Measurements from ENCODE around the gene ACCS. TPM values are rescaled to one million over a fixed set of nuclear protein-coding genes. Genes with fewer than 3 reads are reported as not detected.

Gene ACCS
- total RNA-seq, 1 donor from 2014 or later: 7.6 TPM

DNA sequence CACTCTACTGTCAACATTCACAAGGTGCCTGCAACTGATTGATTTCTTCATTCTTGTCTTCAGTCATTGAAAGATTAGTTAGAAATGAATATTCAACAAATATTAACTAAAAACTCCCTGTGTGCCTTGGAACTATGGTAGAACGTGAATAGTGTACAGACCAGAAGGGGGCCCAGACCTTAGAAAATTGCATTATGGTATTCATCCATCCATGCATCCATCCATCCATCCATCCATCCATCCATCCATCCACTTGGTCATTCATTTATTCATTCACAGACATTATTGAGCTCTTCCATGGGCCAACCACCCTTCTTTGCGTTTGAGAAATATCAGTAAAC, 28.4 kb upstream of the ACCS start:
- DNase-seq: no peak

DNA sequence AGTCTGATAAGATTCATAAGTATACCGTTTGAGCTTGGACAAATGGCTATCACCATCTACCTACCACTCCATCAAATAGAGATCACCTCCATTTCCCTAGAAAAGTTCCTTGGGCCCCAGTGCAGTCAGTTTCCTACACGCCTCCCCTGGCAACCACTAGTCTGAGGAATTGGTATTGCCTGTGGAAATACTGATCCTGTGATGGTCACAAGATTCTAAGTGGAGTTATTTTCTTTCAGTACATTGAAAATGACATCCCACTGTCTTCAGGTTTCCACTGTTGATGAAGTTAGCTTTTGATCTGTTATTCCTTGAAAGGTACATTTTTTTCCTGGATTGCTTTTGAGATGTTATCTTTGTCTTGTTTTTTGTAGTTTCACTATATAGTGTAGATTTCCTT, 22.9 kb upstream of the ACCS start:
- no peak for DNase-seq

DNA sequence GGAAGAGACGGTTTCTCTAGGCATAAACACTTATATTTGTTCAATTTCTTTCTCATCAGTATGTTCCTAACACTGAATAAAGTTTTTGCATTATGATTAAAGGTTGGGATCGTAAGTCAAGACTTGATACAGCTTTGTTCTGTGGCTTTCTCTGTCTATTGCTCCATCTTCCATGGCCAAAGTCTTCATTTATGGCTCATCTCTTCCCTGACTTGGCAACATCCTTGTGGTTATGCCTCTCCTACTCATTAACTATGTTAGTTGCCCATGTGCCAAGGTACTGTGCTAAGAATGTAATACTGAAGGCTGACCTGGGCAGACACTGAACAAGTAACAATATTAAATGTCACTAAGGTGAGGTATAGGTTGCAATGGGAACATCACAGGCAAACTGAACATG, 19.9 kb upstream of the ACCS start:
- DNase-seq: no peak

GRCh38 chr11:44047298-44047697, 18.8 kb upstream of the ACCS start:
- DNase-seq: no peak

GRCh38 chr11:44047931-44048431, 18.1 kb upstream of the ACCS start, which contains the start of gene ACCSL:
TSS of gene ACCSL (plus strand) at chr11:44047981. CDS start at chr11:44048037, 56 bp downstream.
- DNase-seq: no peak

DNA sequence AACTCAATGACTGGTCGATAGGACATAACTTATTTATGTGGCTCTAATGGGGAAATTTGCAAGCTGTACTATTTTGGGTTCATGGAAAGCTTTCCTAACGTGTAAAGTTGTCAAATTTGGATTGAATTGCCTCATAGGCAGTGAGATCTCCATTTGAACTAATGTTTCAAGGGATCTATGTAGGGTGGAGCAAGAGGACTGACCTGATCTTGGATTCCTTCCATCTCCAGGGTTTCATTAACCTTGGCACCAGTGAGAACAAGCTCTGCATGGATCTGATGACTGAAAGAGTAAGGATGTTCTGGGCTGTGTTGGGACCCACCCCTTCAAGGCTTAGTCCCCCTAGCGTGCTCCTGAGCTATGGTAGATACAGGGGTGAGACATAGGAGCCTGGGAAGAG, 16.2 kb upstream of the ACCS start:
- no peak for DNase-seq

- no peak for DNase-seq
Measured at GRCh38 chr11:44051171-44051570, 14.9 kb upstream of the ACCS start.

- no peak for DNase-seq
Measured at GRCh38 chr11:44057340-44057739, 8.7 kb upstream of the ACCS start.

DNA sequence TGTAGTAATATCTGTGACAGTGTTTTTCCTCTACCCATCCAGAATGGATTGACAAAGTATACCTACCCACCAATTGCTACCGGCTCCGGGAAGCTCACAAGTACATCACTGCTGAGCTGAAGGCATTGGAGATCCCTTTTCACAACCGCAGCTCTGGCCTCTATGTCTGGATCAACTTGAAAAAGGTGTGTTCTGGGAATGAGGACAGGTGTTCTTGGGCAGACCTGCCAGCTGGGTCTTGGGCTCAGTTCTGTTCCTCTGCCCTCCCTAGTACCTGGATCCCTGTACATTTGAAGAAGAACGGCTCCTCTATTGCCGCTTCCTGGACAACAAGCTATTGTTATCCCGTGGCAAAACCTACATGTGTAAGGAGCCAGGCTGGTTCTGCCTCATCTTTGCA, 7.8 kb upstream of the ACCS start:
- DNase-seq: no peak

GRCh38 chr11:44065161-44065661, 859 bp upstream of the ACCS start:
- no peak for DNase-seq

GRCh38 chr11:44066732-44067141, 667 bp downstream of the ACCS start:
- DNase-seq: no peak

DNA sequence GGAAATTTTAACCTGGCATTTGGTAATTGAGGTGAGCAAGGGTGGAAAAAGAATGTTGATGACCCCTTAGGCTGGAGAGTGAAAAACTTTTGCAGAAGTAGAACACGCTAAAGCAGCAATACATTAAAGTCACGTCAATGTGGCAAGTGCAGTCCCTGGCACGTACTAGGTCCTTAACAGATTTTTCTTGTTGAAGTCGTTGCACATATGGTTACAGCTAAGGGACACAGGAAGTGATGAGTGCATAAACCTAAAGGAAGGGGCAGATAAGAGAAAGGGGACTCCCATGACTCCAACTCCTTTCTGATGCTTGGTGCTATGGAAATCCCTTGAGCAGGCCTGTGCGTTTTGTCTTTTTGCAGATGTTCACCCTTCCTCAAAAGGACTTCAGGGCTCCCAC, 1.2 kb downstream of the ACCS start:
- no peak for DNase-seq

DNA sequence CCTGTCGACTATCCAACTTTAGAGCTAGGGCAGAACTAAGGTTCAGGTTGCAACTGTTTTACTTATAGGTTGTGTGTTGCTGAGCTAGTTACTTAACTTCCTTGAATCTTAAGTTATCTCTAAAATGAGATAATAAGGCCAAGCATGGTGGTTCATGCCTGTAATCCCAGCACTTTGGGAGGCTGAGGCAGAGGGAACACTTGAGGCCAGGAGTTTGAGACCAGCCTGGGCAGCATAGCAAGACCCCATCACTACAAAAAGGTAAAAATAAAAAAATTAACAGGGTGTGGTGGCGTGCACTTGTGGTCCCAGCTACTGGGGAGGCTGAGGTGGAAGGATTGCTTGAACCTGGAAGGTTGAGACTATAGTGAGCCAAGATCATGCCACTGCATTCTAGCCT, 2.1 kb downstream of the ACCS start:
- no peak for DNase-seq

GRCh38 chr11:44071157-44071556, 5.1 kb downstream of the ACCS start:
- no peak for DNase-seq

DNA sequence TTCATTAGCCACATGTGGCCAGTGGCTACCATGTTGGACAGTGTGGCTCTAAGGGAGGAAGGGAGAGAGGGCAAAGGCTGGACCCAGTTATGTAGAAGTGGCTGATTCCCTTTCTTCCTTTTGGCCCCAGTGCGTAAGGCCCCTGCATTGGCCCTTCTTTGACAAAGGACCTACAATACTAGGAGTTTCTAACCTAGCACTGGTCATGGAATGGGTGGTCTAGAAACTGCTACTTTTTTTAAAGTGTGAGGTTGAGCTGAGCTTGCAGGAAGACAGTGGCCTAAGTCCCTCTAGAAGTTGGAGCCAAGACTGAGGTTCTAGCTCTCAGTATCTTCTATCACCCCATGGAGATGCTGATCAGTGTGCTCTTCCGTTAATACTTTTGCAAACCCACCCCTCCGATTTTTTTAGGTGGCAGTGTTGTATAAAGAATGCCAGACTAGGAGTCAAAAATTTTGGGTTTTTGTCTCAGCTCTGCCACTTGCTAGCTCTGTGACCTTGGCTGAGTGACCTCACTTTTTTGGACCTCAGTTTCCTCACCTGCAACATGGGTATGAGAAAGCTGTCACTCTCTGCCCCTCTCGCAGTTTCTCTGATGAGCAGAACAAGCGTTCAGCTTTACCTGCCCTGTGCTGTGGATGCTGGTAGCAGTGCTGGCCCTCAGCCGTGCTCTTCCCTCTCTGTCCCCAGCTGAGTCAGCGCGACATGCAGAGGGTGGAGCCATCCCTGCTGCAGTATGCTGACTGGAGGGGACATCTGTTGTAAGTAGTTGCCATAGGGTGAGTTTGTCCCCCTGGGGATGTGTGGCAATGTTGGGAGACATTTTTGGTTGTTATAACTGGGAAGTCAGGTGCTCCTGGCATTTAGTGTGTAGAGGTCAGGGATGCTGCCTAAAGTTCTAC, 6.9 kb downstream of the ACCS start:
- no peak for DNase-seq

- DNase-seq: no peak
Measured at GRCh38 chr11:44078794-44079193, 12.7 kb downstream of the ACCS start.

DNA sequence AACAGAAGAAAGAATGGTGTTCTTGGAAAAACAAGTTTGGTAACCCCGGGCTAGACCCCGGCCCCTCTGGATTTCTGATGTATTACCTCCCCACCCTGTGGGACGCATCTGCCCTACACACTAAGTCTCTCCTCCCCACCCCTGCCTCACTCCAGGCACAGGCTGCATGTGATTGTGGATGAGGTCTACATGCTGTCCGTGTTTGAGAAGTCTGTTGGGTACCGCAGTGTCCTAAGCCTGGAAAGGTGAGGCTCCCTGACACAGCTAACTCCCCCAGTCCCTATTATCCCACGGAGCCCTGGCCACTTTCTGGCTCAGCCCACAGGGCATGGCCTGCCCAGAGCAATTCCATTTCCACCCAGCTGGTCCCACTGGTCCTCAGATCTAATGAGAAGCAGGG, 13.3 kb downstream of the ACCS start:
- DNase-seq: no peak

- no peak for DNase-seq
Measured at GRCh38 chr11:44080951-44081350, 14.9 kb downstream of the ACCS start.

DNA sequence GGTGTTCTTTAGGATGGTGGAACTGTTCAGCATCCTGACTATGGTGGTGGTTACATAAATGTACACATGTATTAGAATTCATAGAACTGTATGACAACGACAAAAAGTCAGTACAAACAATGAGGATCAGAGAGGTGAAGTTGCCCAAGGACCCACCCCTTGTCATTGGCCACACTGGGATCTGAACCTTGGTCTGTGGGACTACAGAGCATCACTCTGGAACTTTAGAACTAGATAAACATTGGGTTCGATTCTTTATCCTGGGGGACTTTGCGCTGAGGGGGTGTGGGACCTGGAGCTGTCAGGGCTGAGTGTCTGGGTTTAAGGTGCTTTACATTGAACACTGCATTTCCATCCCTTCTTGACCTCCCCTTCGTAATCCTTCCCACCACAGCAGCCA, 16.6 kb downstream of the ACCS start:
- no peak for DNase-seq

DNA sequence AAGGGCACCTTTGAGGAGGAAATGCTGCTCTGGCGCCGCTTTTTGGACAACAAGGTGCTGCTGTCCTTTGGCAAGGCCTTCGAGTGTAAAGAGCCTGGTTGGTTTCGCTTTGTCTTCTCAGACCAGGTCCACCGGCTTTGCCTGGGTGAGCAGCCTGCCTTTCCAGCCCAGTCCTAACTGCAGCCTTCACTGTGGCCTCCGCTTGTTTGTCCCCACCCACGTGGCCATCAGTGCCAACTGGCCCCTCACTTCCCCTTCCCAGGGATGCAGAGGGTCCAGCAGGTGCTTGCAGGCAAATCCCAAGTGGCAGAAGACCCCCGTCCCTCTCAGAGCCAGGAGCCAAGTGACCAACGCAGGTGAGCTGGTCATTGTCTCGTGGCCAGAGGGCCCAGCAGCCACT, 17.4 kb downstream of the ACCS start:
- DNase-seq: no peak

GRCh38 chr11:44083906-44084305, 17.8 kb downstream of the ACCS start:
- DNase-seq: no peak

DNA sequence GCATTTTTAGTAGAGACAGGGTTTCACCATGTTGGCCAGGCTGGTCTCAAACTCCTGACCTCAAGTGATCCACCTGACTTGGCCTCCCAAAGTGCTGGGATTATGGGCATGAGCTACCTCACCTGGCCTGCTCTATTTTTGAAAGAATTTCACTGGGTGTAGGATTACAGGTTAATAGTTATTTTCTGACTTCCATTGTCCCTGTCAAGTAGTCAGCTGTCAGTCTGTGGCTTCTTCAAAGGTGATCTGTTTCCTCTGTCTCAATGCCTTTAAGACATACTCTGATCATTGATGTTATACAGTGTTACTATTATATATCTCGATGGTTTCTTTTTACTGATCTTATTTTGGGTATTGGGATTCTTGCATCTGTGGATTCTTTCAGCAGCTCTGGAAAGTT, 19.3 kb downstream of the ACCS start:
- DNase-seq: no peak

DNA sequence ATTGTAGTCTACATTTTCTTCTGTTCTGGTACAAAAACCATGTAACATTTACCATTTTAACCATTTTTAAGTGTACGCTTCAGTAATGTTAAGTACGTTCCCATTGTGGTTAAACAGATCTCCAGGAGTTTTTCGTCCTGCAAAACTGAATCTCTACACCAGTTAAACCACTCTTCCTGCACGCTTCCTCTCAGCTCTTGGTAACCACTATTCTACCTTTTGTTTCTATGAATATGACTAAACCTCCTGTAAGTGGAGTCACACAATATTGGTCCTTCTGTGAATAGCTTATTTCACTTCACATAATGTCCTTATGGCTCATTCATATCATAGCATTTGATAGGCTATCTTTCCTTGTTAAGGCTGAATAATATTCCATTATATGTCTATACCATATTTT, 22.3 kb downstream of the ACCS start:
- no peak for DNase-seq

- no peak for DNase-seq
Measured at GRCh38 chr11:44088871-44089270, 22.8 kb downstream of the ACCS start.
